Stimulated activated CD8-positive, alpha-beta memory T cell treated with anti-CD3 and anti-CD28 coated beads, Interleukin-15, amount 100 ng/mL, for 4 hours (primary cell): ENCODE measurements around the gene FXYD6.
A peak's percentile ranks its signal among the peaks of the same experiment; 100 is the strongest.
"Not testable (repeated sequence)": the region's sequence is repeated elsewhere in the genome, so short reads cannot be mapped to it uniquely, and the experiment has no call there.

ENCODE experiments used
- DNase-seq, 2 donors: peaks; one replicate each; pipeline ENCODE4 v3.0.0-alpha.2; 2020; ENCODE audit warnings: low read depth in 2 of 2

Gene FXYD6

DNA sequence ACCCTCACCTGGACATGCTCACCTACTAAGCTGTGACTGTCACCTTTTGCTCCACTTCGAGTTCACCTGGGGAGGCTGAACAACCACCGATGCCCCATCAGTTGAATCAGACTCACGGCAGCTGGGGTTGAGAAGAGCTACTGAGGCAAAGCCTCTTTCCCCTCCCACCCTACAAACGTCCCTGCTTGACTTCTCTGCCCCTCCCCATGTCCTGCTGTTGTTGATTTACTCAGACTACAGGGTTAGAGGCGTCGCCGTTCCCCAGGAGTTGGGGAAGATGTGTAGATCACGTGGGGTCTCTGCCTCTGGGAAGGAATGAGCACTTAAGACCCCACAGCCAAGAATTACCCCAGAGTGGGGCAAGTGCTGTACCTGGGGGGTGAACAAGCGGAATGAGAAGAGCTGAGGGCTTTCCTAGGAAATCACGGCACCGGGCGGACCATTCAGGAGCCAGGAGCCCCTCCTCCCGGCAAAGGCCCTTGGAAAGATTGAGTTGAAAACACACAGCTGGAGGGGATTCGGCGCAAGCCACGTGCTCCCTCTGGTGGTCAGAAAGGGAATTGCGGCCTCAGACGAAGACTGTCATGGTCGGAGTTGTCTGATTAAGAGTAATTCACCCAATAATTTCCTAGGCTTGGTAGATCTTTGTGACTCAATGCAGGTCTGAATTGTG, 59.0 kb downstream of the FXYD6 start:
- DNase-seq, result peak; percentile 68 to 82

DNA sequence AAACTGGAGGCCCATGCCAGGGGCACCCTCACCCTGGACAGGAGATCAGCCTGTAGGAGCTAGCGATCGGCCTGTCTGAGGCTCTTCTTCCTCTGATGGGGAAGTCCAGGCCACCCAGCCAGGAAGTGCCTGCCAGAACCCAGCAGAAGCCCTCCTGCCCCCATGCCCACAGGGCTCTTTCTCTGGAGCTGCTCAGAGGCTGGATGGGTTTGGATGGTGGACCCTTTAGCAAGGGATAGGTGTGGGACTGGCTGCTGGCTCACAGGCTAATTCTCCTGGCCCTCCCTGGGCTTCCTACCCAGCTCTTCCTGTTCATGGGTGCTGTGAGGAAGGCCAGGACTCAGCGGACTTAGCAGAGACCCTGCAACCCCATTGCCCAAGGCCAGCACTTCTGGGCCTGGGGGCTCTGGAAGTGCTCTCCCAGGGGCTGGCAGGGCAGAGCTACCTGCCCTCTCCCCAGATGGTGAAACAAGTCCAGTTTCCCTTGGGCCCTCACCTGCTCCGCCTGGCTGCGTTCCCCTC, 59.6 kb downstream of the FXYD6 start:
- no peak for DNase-seq

DNA sequence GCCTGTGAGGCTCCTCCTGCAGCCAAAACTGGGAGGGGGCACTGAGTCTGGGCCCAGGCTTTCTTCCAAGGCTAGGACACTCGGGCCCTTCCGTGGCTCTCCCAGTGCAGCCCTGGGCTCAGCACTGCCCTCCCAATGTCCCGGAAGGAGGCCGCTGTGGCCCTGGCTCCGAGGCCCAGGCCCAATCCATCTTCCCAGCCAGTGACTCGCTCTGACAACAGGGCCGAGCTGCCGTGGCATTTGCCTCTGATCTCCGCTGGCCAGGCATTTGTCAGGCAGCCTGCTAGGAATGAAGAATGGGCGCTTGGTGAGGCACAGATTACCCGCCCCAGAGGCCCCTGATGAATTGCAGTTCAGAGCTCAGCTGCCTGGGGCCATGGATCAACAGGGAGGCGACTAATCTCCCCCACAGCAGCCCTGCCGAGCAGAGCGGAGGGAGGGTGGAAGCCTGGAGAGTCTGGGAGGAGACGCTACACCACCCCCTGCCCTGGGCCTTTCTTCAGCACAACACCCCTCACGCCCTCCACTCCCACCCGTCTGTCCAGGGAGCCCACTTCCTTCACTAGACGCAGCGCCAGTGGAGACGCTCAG, 60.2 kb downstream of the FXYD6 start:
- DNase-seq, result no peak

DNA sequence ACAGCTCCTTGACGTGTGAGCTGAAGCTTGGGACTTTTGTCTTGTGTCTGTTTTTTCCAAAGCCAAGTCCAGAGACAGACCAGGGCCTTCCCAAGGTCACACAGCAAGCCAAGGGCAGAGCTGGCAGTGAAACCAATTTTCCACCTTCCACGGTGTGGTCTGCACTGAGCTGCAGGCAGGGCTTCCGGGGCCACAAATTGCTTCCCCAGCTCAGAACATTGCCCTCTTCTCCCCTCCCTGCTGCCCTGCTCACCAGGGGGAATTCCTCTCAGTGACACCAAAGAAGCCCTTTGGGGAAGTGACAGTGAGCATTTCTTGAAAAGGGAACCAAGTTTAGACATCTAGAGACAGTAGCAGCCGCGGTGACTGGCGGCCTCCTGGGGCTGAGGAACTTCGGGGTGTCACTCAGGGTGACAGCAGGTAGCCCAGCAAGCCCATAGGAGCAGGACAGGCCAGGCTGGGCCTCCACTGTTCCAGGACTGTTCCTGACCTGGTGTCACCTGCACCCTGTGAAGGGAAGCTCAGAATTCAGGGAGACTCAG, 61.1 kb downstream of the FXYD6 start:
- peak; percentile 57 to 58 for DNase-seq

DNA sequence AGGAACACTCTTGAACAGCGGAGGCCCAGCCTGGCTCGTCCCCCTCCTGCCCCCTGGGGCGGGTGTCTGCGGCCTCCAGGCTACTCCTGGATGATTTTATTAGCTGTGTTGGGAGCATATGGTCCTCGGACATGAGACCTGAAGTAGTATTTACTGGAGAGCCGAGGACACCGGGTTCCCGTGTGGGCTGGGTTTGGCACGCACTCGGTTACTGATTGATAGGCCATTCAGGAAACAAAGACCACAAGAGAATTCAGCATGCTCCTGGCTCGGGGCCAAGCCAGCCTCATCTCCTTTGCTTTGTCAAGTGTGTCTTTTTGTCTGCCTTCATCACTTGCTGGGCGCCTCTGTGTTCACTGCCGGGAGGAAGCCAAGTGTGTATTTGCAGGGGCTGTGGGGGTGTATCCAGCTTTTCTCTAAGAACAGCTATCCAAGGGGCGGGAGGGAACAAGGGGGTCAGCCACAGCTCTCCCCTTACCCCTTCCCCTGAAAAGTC, 61.6 kb downstream of the FXYD6 start:
- DNase-seq, result peak; percentile 56 to 65

DNA sequence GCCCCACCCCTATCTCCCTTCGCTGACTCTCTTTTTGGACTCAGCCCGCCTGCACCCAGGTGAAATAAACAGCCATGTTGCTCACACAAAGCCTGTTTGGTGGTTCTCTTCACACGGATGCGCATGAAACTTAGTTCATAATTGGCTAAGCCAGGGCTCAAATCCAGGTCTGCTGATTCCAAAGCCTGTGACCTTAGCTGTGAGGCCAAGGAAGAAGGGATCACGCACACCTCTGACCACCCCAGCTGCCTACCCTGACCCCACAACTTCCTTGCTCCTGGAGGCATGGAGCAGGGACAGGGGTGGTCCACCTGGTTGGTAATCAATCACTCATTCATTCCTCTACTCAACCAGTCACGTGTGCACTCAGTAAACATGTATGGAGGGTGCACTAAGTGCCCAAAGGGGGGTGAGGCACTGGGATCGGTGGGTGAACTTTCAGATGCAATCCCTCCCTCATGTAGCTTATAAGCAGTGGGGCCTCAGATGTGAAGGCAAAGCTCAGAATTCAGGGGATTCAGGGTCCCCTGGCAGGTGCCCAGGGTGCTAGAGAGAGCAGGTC, 62.2 kb downstream of the FXYD6 start:
- DNase-seq, result no peak

DNA sequence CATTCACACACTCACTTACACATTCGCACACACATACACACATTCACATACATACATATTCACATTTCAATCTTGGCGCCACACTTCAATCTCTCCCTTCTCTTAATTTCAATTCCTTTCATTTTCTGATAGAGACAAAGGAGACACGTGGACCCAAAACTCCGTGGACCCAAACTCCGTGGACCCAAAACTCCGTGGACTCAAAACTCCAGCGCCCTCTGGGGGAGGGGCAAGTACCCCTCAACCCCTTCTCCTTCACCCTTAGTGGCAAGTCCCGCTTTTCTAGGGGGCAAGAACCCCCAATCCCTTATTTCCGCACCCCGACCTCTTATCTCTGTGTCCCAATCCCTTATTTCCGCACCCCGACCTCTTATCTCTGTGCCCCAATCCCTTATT, 66.4 kb downstream of the FXYD6 start:
- not testable (repeated sequence) for DNase-seq

DNA sequence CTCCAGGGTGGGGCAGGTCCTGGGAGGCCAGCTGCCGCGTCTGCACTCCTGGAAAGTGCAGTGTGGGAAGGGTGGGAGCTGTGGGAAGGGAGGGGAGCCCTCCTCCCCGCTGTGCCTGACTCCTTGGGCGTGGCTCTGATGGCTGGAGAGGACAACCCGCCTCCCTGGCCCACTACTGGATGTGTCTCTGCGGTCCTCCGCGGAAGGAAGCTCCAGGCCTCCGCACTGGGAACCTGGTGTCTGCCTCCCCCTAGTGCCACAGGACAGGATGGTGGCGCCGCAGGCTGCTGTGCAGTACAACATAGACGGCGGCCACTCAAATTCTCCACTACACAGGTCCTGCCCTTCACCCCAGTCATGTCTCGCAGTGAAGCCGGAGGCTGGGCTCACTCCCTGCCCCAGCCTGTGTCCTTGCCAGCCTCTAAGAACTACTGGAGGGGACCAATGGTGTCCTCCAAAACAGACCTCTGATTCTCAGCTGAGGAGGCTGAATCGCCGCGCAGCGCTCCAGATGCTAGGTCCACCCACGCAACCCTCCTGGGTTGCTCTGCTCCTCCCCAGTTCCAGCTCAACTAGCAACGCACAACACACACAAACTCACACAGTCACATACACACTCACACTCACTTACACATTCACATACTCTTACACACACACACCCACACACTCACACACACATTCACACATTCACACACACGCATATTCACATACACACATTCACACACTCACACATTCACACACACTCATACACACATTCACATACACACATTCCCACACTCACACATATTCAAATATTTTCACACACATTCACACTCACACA, 67.0 kb downstream of the FXYD6 start:
- no peak for DNase-seq

DNA sequence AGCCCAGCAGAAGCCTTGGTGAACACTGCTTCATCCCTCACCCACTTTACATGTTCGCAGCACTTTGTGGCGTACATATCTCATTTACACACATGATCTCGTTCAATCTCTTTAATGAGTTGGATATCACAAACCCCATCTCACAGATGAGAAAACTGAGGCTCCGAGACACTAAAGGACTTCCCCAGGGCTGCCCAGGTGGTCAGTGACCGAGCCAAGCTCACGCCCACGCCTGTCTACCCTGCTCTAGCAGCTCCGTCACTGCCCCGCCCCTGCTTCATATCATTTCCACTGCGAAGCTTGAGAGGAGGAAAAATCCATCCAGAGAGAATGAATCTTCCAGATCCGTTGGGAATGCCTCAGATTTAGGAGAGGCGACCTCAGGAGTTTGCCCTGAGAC, 67.7 kb downstream of the FXYD6 start:
- DNase-seq, result no peak

DNA sequence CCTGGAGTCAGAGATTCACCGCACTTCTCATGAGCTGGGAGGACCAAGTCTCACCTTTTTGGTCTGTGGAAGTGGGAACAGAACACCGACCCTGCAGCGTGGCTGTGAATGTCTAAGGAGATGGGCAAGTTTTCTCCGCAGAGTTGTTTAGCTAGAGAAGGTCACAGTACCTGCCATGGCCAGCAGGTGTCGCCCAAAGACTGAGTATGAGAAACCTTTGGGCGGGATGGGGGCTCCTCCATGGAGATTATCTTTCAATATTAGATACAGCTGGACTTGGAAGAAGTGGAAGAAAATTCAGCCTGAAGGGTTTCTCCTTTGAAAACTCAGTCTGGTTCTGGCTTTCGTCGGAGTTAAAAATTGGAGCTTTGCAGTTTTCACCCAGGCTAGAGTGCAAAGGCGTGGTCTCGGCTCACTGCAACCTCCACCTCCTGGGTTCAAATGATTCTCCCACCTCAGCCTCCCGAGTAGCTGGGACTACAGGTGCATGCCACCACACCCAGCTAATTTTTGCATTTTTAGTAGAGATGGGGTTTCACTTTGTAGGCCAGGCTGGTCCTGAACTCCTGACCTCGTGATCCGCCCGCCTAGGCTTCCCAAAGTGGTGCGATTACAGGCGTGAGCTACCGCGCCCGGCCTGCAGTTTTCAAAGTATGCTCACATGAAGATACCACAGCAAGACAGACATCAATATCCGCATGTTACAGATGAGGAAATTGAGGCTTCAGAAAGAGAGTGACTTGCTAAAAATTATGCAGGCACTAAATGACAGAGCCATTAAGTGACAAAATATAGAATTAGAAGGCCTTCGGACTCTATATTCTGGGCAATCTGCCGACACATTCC, 68.8 kb downstream of the FXYD6 start:
- peak in 1 of 2 donors; percentile 49 for DNase-seq

DNA sequence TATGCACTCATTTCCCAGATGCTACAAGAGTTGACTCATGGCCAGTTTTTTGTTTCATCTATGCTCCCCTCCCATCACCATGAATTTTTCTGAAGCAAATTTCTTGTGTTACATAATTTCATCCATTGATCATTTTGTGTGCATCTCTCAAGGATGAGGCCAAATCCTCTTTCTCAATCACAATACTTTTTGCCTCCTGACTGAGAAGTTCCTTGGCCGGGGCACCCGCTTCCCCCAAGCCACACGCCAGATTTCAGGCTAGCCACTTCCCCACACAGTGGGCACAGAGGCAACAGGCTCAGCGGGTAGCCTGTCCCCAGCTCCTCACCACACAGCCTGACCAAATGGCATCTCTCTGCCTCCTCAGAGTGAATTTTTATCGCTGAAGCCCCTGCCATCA, 69.6 kb downstream of the FXYD6 start:
- DNase-seq, result no peak

DNA sequence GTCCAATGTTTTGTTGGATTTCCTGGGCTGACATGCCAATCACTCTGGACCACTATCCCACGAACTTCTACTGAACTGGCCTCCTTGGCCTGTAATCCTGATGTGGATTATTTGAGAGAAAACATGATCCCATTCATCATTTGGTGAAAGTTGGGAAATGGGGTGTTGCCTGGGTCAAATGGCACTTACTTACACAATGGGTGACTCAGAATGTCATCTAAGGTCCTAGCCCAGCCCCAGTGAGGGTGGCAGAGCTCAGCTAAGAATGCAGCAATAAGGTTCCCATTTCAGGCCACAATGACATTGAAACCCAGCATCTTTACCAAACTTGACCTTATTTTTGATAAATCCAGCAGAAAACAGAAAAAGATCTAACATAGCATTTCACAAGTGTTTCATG, 71.4 kb downstream of the FXYD6 start:
- DNase-seq, result no peak

DNA sequence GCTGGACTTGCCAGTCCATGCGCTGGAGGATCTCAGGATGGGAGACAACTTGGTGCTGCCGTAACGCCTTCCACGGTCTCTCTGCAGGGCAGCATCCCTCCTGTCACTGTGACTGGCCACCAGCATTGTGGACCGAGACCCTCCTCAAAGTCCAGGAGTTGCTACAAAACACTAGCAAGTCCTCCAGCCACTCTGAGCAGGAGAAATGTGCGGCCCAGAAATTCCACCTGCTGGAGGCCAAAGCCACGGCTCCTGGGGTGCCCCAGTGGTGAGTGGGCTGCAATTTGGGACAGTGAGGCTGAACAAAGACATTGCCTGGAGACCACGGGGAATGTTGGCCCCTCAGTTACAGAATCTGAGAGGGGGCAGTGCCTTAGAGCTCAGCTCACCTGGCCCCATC, 72.6 kb downstream of the FXYD6 start:
- DNase-seq, result no peak

DNA sequence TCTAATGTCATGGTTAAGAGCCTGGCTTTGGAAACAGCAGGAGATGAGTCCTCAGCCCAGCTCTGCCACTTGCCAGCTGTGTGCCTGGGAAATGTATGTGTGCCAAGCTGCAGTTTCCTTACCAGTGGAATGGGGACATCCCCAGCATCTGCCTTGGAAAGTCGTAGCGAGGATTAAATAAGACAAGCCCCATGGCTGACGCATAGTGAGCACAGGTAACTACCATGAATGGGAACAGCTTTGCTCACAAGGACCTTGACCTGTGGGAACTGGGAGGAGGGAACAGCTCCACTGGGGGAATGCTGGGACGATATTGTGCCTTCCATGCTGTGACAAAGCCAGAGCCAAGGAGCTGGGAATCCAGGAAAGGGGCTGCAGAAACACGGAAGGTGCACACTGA, 76.8 kb downstream of the FXYD6 start:
- DNase-seq, result no peak

DNA sequence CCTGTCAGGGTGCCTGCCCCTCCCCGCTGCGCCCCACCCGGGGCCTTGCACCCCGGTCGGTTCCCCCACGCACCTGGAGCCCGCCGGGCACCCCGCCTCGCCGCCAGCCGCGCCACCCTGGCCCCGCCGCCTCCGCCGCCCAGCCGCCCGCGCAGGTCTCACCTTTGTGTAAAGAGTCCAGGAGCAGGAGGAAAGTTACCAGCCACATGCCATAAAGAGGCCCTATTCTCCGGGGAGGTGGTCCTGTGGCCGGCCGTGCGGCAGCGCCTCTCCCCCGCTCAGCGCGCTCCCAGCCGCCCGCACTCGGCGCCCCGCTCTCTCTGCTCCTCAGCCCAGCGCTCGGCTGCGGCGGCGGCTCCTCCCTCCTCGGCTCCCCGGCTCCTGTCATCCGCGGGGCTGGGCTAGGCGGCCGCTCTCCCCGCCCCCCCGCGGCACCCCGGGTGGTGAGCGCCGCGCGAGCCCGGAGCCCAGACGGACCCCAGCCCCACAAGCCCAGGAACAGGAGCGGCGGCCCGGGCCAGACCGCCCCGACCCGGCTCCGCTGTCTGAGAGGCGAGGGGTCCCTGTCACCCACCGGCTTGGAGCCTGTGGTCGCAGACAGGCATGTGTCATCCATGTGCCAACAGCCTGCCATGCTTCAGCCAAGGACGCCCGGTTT, 79.5 kb downstream of the FXYD6 start, which contains the start of gene DSCAML1:
TSS of gene DSCAML1 (minus strand) at position 345 of the 658 bp plus-strand sequence. CDS start at position 208, 137 bp downstream.
- DNase-seq, result no peak

DNA sequence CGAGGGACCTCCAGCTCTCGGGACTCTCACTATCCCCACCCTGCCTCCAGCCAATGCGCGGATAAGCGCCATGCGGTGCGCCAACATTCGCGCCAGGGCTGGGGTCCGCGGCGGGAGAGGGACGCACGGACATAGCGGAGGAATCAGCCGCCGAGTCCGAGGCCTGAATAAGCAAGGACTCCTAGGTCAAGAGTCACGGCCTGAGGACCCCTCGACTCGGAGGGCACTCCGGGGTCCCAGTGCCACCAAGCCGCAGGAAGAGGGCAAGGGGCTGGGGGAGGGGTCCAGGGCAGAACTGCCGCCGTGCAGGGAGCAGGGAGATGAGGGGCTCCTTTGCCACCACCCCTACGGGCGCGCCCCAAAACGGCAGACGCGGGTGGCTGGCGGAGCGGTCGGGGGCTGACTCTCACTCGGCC, 80.0 kb downstream of the FXYD6 start:
- DNase-seq, result no peak

DNA sequence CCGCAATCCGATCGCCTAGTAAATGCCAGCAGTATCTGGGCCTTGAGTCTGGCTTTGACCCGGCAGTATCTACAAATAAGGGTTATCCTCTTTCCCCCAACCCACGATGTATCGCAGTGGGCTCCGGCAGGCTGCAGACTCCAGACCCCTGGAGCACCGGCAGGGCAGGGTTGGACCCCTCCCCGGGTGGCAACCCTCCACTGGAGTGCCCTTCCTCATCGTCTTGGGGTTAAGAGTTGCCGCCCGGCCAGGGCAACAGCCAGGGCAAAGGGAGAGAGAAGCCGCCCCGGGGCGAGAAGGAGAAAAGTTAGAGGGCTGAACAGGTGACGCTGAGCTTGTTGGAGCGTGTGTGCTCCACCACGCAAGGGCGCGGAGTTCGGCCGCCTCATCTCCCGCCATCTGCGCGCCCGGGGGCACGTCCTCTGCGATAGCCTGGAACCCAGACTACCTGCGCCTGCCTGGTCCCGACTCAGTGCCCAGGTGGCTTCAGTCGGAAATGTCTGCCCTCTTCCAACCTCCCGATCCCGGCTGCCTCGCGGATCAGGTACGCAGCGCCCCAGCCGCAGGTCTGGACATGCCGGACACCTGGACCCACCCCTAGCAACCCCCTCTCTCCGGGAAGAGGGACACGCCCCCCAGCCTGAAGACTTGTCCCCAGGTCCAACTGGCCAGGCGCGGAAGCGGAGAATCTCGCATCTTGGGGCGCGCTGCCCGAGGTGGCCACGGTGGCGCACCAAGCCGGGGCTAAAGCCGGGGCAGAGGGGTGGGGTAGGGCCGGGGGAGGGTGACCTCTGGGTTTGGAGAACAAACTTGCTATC, 80.6 kb downstream of the FXYD6 start:
- DNase-seq, result no peak

DNA sequence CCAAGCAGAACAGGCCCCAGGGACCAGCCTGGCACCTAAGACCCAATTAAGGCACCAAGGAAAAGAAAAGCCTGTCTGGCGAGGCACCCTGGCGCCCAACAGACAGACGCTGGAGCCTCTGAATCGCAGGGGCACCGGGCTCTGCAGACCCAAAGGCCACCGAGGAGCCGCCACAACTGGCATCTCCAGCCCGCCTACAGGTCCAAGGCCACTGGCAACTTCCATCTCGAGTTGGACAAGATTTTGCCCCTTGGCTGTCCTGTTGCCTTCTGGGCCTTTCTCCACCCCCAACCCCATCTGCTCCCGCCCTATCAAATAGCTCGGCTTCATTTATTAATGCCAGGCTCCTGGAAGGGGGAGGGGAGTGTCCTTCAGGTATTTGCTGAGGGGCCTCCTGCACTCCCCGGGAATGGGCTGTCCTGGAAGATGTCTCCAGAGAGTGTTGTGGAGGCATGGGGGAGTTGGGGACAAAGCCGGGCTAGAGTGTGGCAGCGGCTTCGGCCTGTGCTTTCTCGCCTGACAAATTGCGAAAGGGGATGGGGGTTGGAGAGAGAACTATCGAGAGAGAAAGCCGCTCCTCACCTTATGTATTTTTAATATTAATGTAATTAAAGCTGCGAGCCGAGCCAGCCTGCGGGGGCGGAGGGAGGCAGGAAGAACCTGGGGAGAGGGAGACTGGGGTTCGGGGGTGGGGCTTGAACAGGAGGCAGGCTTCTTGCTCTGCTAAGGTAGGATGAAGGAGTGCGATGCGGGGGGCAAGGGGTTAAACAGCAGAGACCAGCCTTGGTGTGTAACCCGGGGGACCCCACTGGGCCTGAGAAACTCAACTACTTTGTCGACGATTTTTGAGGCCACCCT, 81.5 kb downstream of the FXYD6 start:
- DNase-seq, result no peak
